Activated CD8-positive, alpha-beta memory T cell treated with anti-CD3 and anti-CD28 coated beads, Interleukin-2, amount 10 ng/mL, durations not matched to agents 7 days and 5 days (primary cell): ENCODE measurements around the gene SWI5. TPM values are rescaled to one million over a fixed set of nuclear protein-coding genes. Genes with fewer than 3 reads are reported as not detected.

ENCODE experiments used
- ATAC-seq: fragments of 150-1000 bp; cut with Tn5 transposase; one replicate; pipeline ENCODE4 v1.10.0; 2021; ENCODE audit warnings: moderate library complexity
- CTCF ChIA-PET: fragments of 350-600 bp; sonication (Branson Sonifier 250); formaldehyde crosslinking; loops from one replicate; lab custom pipeline; 2021; ENCODE audit warnings: antibody characterized with exemption; lab: Charles Lee
- DNase-seq: peaks from one replicate; pipeline ENCODE4 v3.0.0-alpha.2; 2020
- H3K27ac Mint-ChIP-seq: one replicate; pipeline ENCODE4 v1.8.0; 2021; ENCODE audit warnings: mild to moderate bottlenecking, mixed read lengths
- H3K27me3 Mint-ChIP-seq: one replicate; pipeline ENCODE4 v1.8.0; 2021; ENCODE audit warnings: mixed read lengths
- H3K36me3 Mint-ChIP-seq: one replicate; pipeline ENCODE4 v1.8.0; 2021; ENCODE audit warnings: mild to moderate bottlenecking, mixed read lengths
- H3K4me1 Mint-ChIP-seq: one replicate; pipeline ENCODE4 v1.8.0; 2021; ENCODE audit warnings: mixed read lengths
- H3K4me3 Mint-ChIP-seq: one replicate; pipeline ENCODE4 v1.8.0; 2021; ENCODE audit warnings: mild to moderate bottlenecking, moderate library complexity, mixed read lengths
- H3K9me3 Mint-ChIP-seq: one replicate; pipeline ENCODE4 v1.8.0; 2022; ENCODE audit warnings: low read depth, mixed read lengths
- total RNA-seq, 2 experiments: library from RNA; stranded (reverse); gene quantifications; one replicate each; pipeline ENCODE4 v1.2.3, GENCODE V29; 2021

The SWI5 gene
- total RNA-seq, 2 experiments from 2014 or later: 11.8 to 12.1 TPM

DNA sequence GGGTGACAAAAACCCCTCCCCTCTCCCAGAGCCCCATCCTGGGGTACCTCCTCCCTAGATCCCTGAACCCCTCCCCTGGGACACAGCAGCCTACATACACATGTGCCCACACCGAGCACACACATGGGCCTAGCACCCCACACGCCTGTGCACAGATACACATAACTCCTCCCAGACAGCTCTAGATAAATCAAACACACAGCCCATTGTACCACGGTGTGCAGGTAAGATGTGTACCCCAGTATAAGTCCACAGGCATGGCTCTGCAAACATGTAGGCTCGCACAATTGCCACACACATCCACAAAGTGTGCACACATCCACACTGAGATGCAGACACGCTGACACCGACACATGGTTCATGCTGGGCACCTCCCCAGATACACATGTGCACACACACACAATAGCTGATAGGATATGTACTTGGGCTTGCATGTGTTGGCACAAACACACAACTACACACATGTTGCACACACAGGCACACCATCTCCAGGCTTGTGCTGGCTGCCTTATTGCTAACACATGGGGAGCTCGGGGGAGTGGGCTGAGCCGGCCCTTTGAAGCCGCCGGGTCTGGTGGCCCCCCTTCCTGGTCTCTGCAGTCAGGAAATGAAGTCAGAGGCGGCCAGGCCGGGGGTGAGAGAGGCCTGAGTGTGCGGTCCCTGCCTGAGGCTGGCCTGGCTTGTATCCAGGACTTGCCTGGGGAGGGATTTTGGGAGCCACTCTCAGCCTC is 30.5 kb upstream of the SWI5 start:
- H3K36me3 Mint-ChIP-seq: no peaks in the 10 kb centered on the region
- peaks cover 16% of the 10 kb centered on the region for H3K4me1 Mint-ChIP-seq
- H3K4me3 Mint-ChIP-seq: no peak overlapping the region
- H3K9me3 Mint-ChIP-seq: no peaks in the 10 kb centered on the region
- CTCF ChIA-PET: interaction anchor here (1.1 to 1.7 kb wide), 2 partner anchors 10 to 27 kb away, joined by 3 to 4 read pairs; no protein-coding TSS in a partner anchor
- peaks cover 22% of the 10 kb centered on the region for H3K27me3 Mint-ChIP-seq
- DNase-seq: no peak
- no peak overlapping the region for H3K27ac Mint-ChIP-seq
- ATAC-seq: no peak

- Mint-ChIP-seq H3K9me3 (no peaks in the 10 kb centered on the region), H3K4me1 (peaks cover 20% of the 10 kb centered on the region), H3K36me3 (no peaks in the 10 kb centered on the region), H3K4me3 (no peak overlapping the region), H3K27ac (peak overlapping the region; percentile 23), H3K27me3 (peaks cover 26% of the 10 kb centered on the region)
- DNase-seq: no peak
- no peak for ATAC-seq
- CTCF ChIA-PET: interaction anchor here (0.6 to 1.7 kb wide), 2 partner anchors 9 to 553 kb away, joined by 3 to 4 read pairs; no protein-coding TSS in a partner anchor
These were observed 29.6 kb upstream of the SWI5 start for GRCh38 chr9:128246471-128246870.

GRCh38 chr9:128247226-128247803 is 28.8 kb upstream of the SWI5 start:
- Mint-ChIP-seq H3K27me3 (peaks cover 33% of the 10 kb centered on the region), H3K27ac (no peak overlapping the region), H3K4me3 (no peak overlapping the region), H3K9me3 (no peaks in the 10 kb centered on the region), H3K4me1 (peaks cover 20% of the 10 kb centered on the region), H3K36me3 (no peaks in the 10 kb centered on the region)
- CTCF ChIA-PET: interaction anchor here (0.6 to 1.7 kb wide), 2 partner anchors 8 to 553 kb away, joined by 3 to 4 read pairs; no protein-coding TSS in a partner anchor
- ATAC-seq (no peak), DNase-seq (no peak)

- H3K9me3 Mint-ChIP-seq: no peaks in the 10 kb centered on the region
- H3K27me3 Mint-ChIP-seq: peaks cover 29% of the 10 kb centered on the region
- no peaks in the 10 kb centered on the region for H3K36me3 Mint-ChIP-seq
- ATAC-seq: no peak
- CTCF ChIA-PET: interaction anchor here (1.2 kb wide), 1 partner anchor 32 kb away, joined by 3 read pairs; no protein-coding TSS in a partner anchor
- no peak for DNase-seq
- peak overlapping the region; percentile 76 for H3K4me3 Mint-ChIP-seq
- H3K4me1 Mint-ChIP-seq: peaks cover 14% of the 10 kb centered on the region
- H3K27ac Mint-ChIP-seq: no peak overlapping the region
These were observed 26.5 kb upstream of the SWI5 start for GRCh38 chr9:128249558-128249907.

- DNase-seq (peak; percentile 98), ATAC-seq (peak; percentile 97)
- Mint-ChIP-seq H3K9me3 (no peaks in the 10 kb centered on the region), H3K4me3 (peak overlapping the region; percentile 76), H3K27me3 (peaks cover 29% of the 10 kb centered on the region), H3K36me3 (no peaks in the 10 kb centered on the region), H3K4me1 (peaks cover 14% of the 10 kb centered on the region), H3K27ac (no peak overlapping the region)
- CTCF ChIA-PET: interaction anchor here (0.9 to 1.9 kb wide), 8 partner anchors 9 to 171 kb away, joined by 3 to 7 read pairs (median 4); partner anchors contain the start of genes CERCAM, GOLGA2 and SWI5
These were observed 25.9 kb upstream of the SWI5 start for GRCh38 chr9:128249908-128250838.

GRCh38 chr9:128250839-128251731 is 25.0 kb upstream of the SWI5 start:
- Mint-ChIP-seq H3K27me3 (peaks cover 26% of the 10 kb centered on the region), H3K4me1 (peaks cover 10% of the 10 kb centered on the region), H3K9me3 (no peaks in the 10 kb centered on the region), H3K36me3 (no peaks in the 10 kb centered on the region), H3K4me3 (peak overlapping the region; percentile 56), H3K27ac (no peak overlapping the region)
- ATAC-seq: no peak
- CTCF ChIA-PET: interaction anchor here (0.9 to 1.9 kb wide), 7 partner anchors 8 to 170 kb away, joined by 3 to 7 read pairs (median 4); partner anchors contain the start of genes CERCAM, GOLGA2 and SWI5
- DNase-seq: no peak

DNA sequence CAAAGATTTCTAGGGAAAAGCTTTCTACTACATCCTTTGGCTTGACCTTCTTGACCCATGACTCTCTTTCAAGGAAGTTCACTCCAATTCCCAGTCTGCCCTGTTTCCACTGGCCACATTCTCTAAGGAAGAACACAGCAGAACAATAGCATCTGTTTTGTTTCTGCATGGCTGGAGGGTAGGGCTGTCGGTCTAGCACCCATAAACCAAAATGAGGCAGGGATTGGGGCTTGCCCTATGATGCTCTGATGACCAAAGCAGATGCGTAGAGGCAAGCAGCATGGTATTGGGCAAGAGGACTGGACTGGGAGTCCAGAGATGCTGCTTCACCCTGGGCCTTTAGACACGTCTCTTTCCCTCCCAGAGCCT is 24.4 kb upstream of the SWI5 start:
- no peak overlapping the region for H3K27ac Mint-ChIP-seq
- CTCF ChIA-PET: interaction anchor here (1.2 to 1.9 kb wide), 2 partner anchors 24 to 34 kb away, joined by 4 to 7 read pairs; partner anchors contain the start of genes GOLGA2 and SWI5

GRCh38 chr9:128252317-128253139 is 23.5 kb upstream of the SWI5 start:
- CTCF ChIA-PET: interaction anchor here (1.2 kb wide), 1 partner anchor 34 kb away, joined by 4 read pairs; no protein-coding TSS in a partner anchor
- peaks cover 25% of the 10 kb centered on the region for H3K27me3 Mint-ChIP-seq
- peaks cover 10% of the 10 kb centered on the region for H3K4me1 Mint-ChIP-seq
- H3K9me3 Mint-ChIP-seq: no peaks in the 10 kb centered on the region
- peaks cover 2% of the 10 kb centered on the region for H3K36me3 Mint-ChIP-seq
- H3K4me3 Mint-ChIP-seq: no peak overlapping the region
- ATAC-seq (no peak), DNase-seq (no peak)
- no peak overlapping the region for H3K27ac Mint-ChIP-seq

More for the DNA sequence above, 24.4 kb upstream of the SWI5 start:
- no peaks in the 10 kb centered on the region for H3K36me3 Mint-ChIP-seq
- H3K4me1 Mint-ChIP-seq: peaks cover 10% of the 10 kb centered on the region
- no peaks in the 10 kb centered on the region for H3K9me3 Mint-ChIP-seq
- H3K27me3 Mint-ChIP-seq: peaks cover 26% of the 10 kb centered on the region
- DNase-seq (no peak), ATAC-seq (no peak)
- peak overlapping the region; percentile 18 for H3K4me3 Mint-ChIP-seq

DNA sequence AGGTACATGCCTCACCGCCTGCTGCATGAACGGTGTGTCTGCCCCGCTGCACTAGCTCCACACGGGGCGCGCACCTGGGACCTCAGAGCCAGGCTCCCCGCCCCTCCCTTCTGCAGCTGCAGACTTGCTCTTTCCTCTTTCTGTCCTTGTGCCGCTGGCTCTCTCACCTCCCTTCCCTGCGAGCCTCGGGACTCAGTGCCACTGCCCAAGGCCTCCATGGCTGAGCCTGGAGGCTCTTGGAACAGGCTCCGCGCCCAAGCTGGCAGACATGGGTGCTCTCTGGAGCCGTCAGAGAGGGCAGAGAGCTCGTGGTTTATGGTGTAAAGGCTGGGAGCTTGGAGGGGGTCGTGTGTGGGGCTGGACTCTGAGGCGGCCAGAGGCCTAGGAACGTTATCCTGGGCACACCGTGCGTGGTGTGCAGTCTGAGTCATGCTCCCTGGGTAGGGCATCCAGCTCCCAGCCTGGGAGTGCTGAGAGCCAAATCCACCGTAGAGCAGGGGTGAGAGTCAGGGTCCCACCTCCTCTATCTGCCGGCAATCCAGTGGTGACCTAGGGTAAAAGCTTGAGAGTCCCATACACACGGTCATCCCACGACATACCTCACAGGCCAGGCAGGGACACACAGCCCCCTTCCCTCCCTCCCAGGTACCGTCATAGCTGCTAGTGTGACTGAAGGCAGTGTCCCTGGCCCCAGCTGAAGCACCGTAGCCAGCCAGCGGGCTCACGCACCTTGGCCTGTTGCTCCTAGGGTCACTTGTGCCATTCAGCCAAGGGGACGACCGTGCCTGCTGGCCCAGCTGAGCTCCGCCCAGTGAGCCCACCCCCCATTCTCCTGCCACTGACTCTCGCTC is 22.7 kb upstream of the SWI5 start:
- ATAC-seq (no peak), DNase-seq (no peak)
- peaks cover 22% of the 10 kb centered on the region for H3K27me3 Mint-ChIP-seq
- CTCF ChIA-PET: no interaction called here
- no peak overlapping the region for H3K27ac Mint-ChIP-seq
- peaks cover 10% of the 10 kb centered on the region for H3K4me1 Mint-ChIP-seq
- H3K36me3 Mint-ChIP-seq: peaks cover 3% of the 10 kb centered on the region
- no peak overlapping the region for H3K4me3 Mint-ChIP-seq
- H3K9me3 Mint-ChIP-seq: no peaks in the 10 kb centered on the region

DNA sequence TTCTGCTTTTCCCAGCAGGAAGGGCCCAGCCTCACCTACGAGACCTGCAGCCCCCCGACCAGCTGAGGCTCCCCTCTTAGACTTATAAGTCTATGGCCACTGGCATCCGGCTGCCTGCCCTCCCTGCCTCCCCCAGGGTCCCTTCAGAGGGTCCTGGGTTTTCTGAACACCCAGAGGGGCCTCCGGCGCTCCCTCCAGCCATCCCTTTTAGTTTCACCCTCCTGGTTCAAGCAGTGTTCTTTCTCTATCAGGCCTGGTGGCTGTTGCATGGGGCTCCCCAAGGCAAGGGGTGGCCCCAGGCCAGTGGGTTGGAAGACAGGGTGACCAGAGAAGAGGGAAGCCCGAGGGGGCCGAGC is 22.1 kb upstream of the SWI5 start:
- DNase-seq: no peak
- H3K27ac Mint-ChIP-seq: no peak overlapping the region
- H3K4me3 Mint-ChIP-seq: no peak overlapping the region
- peaks cover 19% of the 10 kb centered on the region for H3K27me3 Mint-ChIP-seq
- H3K36me3 Mint-ChIP-seq: peaks cover 3% of the 10 kb centered on the region
- H3K9me3 Mint-ChIP-seq: no peaks in the 10 kb centered on the region
- CTCF ChIA-PET: interaction anchor here (1.7 kb wide), 1 partner anchor 36 kb away, joined by 6 read pairs; no protein-coding TSS in a partner anchor
- H3K4me1 Mint-ChIP-seq: peaks cover 10% of the 10 kb centered on the region
- no peak for ATAC-seq

DNA sequence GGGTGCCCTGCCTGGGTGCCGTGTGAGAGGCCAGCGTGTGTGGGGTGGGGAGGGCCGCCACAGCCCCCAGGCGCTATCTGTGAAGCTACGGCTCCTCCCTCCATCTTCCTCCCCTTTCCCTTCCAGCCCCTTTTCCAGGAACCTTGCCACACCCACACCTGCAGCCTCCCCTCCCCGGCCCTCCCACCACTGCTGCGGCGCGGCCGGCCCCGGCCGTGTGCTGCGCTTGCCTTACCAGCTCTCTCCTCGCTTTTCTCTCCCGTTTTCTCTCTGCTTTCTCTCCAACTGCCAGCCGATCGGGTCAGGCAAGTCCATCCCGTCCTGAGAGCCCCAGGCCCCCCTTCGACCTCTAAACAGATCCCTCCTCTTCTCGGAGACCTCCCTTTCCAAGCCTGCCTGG is 21.7 kb upstream of the SWI5 start:
- CTCF ChIA-PET: interaction anchor here (1.4 to 1.9 kb wide), 4 partner anchors 16 to 108 kb away, joined by 4 to 12 read pairs (median 6); no protein-coding TSS in a partner anchor
- Mint-ChIP-seq H3K27ac (no peak overlapping the region), H3K27me3 (peaks cover 19% of the 10 kb centered on the region), H3K9me3 (no peaks in the 10 kb centered on the region), H3K4me1 (peaks cover 10% of the 10 kb centered on the region), H3K4me3 (no peak overlapping the region), H3K36me3 (peaks cover 3% of the 10 kb centered on the region)
- ATAC-seq (no peak), DNase-seq (no peak)
